Endodermal cell (in vitro differentiated cells): ENCODE data around the gene RUNDC3A. TPM values are rescaled to one million over a fixed set of nuclear protein-coding genes. Genes with fewer than 3 reads are reported as not detected.

Source experiments
- DNase-seq: peaks from one replicate; pipeline ENCODE4 v3.0.0-alpha.2; 2017
- H3K27ac ChIP-seq: 2 replicates; pipeline ENCODE4 v1.5.1; 2013; ENCODE audit warnings: mild to moderate bottlenecking, low read depth, low read length, moderate library complexity
- H3K27me3 ChIP-seq: 2 replicates; pipeline ENCODE4 v1.6.1; 2013; ENCODE audit warnings: mild to moderate bottlenecking, low read length, moderate library complexity; ENCODE audit not compliant: insufficient read depth, control insufficient read depth, poor library complexity, severe bottlenecking
- H3K36me3 ChIP-seq: 2 replicates; pipeline ENCODE4 v1.7.0; 2013; ENCODE audit warnings: mild to moderate bottlenecking, low read length, moderate library complexity; ENCODE audit not compliant: control insufficient read depth, insufficient read depth
- H3K4me1 ChIP-seq: one replicate; pipeline ENCODE4 v1.7.0; 2013; ENCODE audit warnings: low read length; ENCODE audit not compliant: control insufficient read depth, insufficient read depth
- H3K4me3 ChIP-seq: 2 replicates; pipeline ENCODE4 v1.5.1; 2013; ENCODE audit warnings: mild to moderate bottlenecking, low read length, moderate library complexity
- H3K9ac ChIP-seq: 2 replicates; pipeline ENCODE4 v1.6.1; 2013; ENCODE audit warnings: mild to moderate bottlenecking, low read length, moderate library complexity; ENCODE audit not compliant: poor library complexity, severe bottlenecking; ENCODE audit errors: extremely low read depth
- H3K9me3 ChIP-seq: 2 replicates; pipeline ENCODE4 v1.6.1; 2013; ENCODE audit warnings: mild to moderate bottlenecking, low read length, moderate library complexity; ENCODE audit not compliant: control insufficient read depth
- H3K27ac Mint-ChIP-seq: 2 replicates; pipeline ENCODE4 v1.8.0; 2020; ENCODE audit warnings: mixed read lengths
- H3K27me3 Mint-ChIP-seq: 2 replicates; pipeline ENCODE4 v1.8.0; 2021; ENCODE audit warnings: mild to moderate bottlenecking, mixed read lengths; ENCODE audit not compliant: insufficient read depth
- H3K36me3 Mint-ChIP-seq: 2 replicates; pipeline ENCODE4 v1.8.0; 2020; ENCODE audit warnings: low read depth, mixed read lengths
- H3K4me1 Mint-ChIP-seq: 2 replicates; pipeline ENCODE4 v1.8.0; 2020; ENCODE audit warnings: mixed read lengths
- H3K4me3 Mint-ChIP-seq: 2 replicates; pipeline ENCODE4 v1.8.0; 2020; ENCODE audit warnings: mild to moderate bottlenecking, moderate library complexity, mixed read lengths
- H3K9me3 Mint-ChIP-seq: 2 replicates; pipeline ENCODE4 v1.8.0; 2020; ENCODE audit warnings: mild to moderate bottlenecking, mixed read lengths
- CTCF ChIP-seq: fragments of 200-600 bp; sonication (generic); conservative IDR thresholded peaks from 2 replicates; pipeline ENCODE4 v1.5.0; 2021; ENCODE audit warnings: antibody characterized with exemption, mild to moderate bottlenecking
- WGBS, 2 experiments: methylation state at CpG; one replicate each; pipeline versions ENCODE4 v1.1.5 to v1.1.7; 2013; ENCODE audit warnings: missing lambda C conversion rate in 2 of 2, mixed read lengths in 1 of 2; ENCODE audit not compliant: insufficient coverage in 1 of 2, insufficient read length in 1 of 2; 5-methylcytosine and 5-hydroxymethylcytosine counted together
- total RNA-seq, 2 donors: library from RNA; stranded (reverse); fragmentation: NEBNext Ultra II Directional in 1 of 2; extraction: Animal tissue kit (Norgen Biotek cat#: 25700) in 1 of 2; gene quantifications; 2 replicates in 1 of 2; 3 replicates in 1 of 2; pipeline ENCODE4 v1.2.1, GENCODE V29; 2021

RUNDC3A gene
- total RNA-seq, 2 donors from 2014 or later: 1.0 to 2.1 TPM

- TF ChIP-seq CTCF: no peak
- Histone ChIP-seq H3K4me3 (no peak overlapping the region), H3K9ac (no peak overlapping the region), H3K27me3 (no peaks in the 10 kb centered on the region), H3K36me3 (no peaks in the 10 kb centered on the region), H3K27ac (no peak overlapping the region), H3K4me1 (no peaks in the 10 kb centered on the region), H3K9me3 (no peaks in the 10 kb centered on the region)
- DNase-seq: no peak
- no peaks in the 10 kb centered on the region for H3K9me3 Mint-ChIP-seq
- peaks cover 13% of the 10 kb centered on the region for H3K27me3 Mint-ChIP-seq
- H3K27ac Mint-ChIP-seq: no peak overlapping the region
- H3K4me3 Mint-ChIP-seq: no peak overlapping the region
- peaks cover 10% of the 10 kb centered on the region for H3K4me1 Mint-ChIP-seq
- H3K36me3 Mint-ChIP-seq: no peaks in the 10 kb centered on the region
These were observed 3.8 kb upstream of the RUNDC3A start for GRCh38 chr17:44304651-44305050.

GRCh38 chr17:44307387-44308186 lies 814 bp upstream of the RUNDC3A start:
- Histone ChIP-seq H3K36me3 (no peaks in the 10 kb centered on the region), H3K4me3 (peak overlapping the region; percentile 81), H3K9ac (no peak overlapping the region), H3K27me3 (no peaks in the 10 kb centered on the region), H3K27ac (peak overlapping the region; percentile 58), H3K9me3 (no peaks in the 10 kb centered on the region), H3K4me1 (no peaks in the 10 kb centered on the region)
- no peaks in the 10 kb centered on the region for H3K36me3 Mint-ChIP-seq
- DNase-seq: peak; percentile 95
- no peak overlapping the region for H3K27ac Mint-ChIP-seq
- peaks cover 23% of the 10 kb centered on the region for H3K27me3 Mint-ChIP-seq
- H3K4me3 Mint-ChIP-seq: peak overlapping the region; percentile 58
- H3K9me3 Mint-ChIP-seq: no peaks in the 10 kb centered on the region
- 2 to 10% methylated on average over 8 to 21 of the region's 26 CpGs for WGBS, 2 experiments
- no peak for TF ChIP-seq CTCF
- peaks cover 10% of the 10 kb centered on the region for H3K4me1 Mint-ChIP-seq

- Mint-ChIP-seq H3K27ac (no peak overlapping the region), H3K9me3 (no peaks in the 10 kb centered on the region), H3K4me3 (peak overlapping the region; percentile 58), H3K36me3 (no peaks in the 10 kb centered on the region), H3K27me3 (peaks cover 33% of the 10 kb centered on the region), H3K4me1 (peaks cover 10% of the 10 kb centered on the region)
- Histone ChIP-seq H3K4me3 (peak overlapping the region; percentile 58), H3K36me3 (no peaks in the 10 kb centered on the region), H3K27me3 (peaks cover 4% of the 10 kb centered on the region), H3K9ac (no peak overlapping the region), H3K9me3 (no peaks in the 10 kb centered on the region), H3K4me1 (no peaks in the 10 kb centered on the region), H3K27ac (no peak overlapping the region)
- TF ChIP-seq CTCF: no peak
- no peak for DNase-seq
- WGBS, 2 experiments: 11 to 20% methylated on average over 6 to 15 of the region's 15 CpGs
These were observed 464 bp downstream of the RUNDC3A start for GRCh38 chr17:44308865-44309264.
